Fibroblast of the aortic adventitia (primary cell): ENCODE results near the gene MT1E. TPM values are rescaled to one million over a fixed set of nuclear protein-coding genes. Genes with fewer than 3 reads are reported as not detected.
"Not testable (repeated sequence)": the region's sequence is repeated elsewhere in the genome, so short reads cannot be mapped to it uniquely, and the experiment has no call there.

Experiments
- DNase-seq: peaks from one replicate; pipeline ENCODE4 v3.0.0-alpha.2; 2010; ENCODE audit warnings: low read depth
- H3K4me3 ChIP-seq: 2 replicates; pipeline ENCODE4 v1.5.1; 2011; ENCODE audit warnings: low read depth, mild to moderate bottlenecking, control low read depth, low read length, moderate library complexity
- total RNA-seq: library from RNA; depleted of rRNA; stranded (reverse); fragments of >200 nt; gene quantifications from 2 replicates; pipeline ENCODE4 v1.2.3, GENCODE V29; 2012; ENCODE audit warnings: low replicate concordance
- TF ChIP-seq, protein P1 (sequence below): IDR thresholded peaks from 2 replicates; pipeline ENCODE4 v1.5.1; 2011; ENCODE audit warnings: mild to moderate bottlenecking, low read length, control low read depth, inconsistent platforms; ENCODE audit not compliant: insufficient read depth

The MT1E gene
- total RNA-seq, 1 donor: 54.7 TPM

DNA sequence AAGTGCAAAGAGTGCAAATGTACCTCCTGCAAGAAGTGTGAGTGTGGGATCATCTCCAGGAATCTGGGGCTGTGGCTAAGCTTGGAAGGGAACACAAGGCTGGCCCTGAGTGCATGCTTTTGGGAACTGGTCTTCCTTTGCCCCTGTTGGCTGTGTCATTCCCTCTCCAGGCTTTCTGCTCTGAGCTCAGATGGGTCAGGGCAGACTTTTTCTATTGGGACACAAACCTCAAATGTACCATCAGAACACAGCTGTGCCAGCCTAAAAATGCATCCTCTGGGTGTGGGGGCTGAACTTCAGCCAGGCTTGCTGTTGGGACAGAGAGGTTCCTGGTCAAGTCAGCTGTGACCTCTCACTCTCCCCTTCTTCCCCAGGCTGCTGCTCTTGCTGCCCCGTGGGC, 27.0 kb downstream of the MT1E start:
- TF ChIP-seq, protein P1, sequence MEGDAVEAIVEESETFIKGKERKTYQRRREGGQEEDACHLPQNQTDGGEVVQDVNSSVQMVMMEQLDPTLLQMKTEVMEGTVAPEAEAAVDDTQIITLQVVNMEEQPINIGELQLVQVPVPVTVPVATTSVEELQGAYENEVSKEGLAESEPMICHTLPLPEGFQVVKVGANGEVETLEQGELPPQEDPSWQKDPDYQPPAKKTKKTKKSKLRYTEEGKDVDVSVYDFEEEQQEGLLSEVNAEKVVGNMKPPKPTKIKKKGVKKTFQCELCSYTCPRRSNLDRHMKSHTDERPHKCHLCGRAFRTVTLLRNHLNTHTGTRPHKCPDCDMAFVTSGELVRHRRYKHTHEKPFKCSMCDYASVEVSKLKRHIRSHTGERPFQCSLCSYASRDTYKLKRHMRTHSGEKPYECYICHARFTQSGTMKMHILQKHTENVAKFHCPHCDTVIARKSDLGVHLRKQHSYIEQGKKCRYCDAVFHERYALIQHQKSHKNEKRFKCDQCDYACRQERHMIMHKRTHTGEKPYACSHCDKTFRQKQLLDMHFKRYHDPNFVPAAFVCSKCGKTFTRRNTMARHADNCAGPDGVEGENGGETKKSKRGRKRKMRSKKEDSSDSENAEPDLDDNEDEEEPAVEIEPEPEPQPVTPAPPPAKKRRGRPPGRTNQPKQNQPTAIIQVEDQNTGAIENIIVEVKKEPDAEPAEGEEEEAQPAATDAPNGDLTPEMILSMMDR: no peak

DNA sequence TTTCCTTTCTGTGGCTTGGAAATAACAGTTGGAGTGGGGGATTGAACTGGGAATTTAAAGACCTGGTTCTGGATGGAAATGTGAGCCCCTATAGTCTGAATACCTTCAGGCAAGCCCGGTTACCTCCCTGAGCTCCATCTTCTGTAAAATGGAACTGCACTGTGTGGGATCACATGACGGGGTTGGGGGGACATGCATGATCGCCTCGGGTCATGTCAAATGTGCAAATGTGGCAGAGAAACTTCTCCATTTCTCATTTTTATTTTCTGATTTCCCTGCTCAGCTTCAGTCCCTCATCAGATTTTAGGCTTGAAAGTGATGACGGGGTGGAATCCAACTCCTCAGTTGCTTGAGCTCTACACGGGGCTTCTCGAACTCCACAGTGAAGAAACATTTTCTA, 27.6 kb downstream of the MT1E start:
- H3K4me3 ChIP-seq: no peak overlapping the region
- TF ChIP-seq, protein P1: no peak
- no peak for DNase-seq

More for the DNA sequence above, 27.0 kb downstream of the MT1E start:
- H3K4me3 ChIP-seq: no peak overlapping the region
- no peak for DNase-seq

DNA sequence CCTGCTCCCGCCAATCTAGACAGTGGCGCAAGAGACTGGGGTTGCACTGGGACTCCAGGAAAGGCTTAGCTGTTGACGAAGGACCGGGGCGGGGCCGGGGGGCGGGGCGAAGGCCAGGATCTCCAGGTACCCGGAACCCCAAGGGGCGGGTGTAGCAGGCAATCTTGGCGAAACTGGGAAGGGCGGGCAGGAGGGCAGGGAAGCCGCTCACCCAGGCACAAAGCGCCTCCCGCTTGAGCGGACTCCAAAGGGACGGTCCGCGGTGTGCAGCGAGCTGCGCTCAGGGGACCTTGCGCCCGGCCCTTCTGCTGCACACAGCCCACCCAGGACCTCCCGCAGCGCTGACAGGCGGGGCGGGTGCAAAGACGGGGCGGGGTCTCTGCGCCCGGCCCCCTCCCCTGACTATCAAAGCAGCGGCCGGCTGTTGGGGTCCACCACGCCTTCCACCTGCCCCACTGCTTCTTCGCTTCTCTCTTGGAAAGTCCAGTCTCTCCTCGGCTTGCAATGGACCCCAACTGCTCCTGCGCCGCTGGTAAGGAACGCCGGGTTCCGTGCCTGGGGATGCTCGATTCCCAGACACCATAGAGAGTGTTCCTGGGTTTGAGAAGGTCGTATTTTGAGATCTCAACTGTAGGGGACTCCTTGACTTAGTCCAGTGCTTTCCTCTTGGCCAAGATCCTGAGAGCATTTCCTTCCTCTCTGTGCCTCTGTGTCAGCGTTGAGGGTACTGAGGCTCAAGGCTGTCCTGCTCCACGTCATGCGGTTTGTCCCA, 32.2 kb downstream of the MT1E start, which contains the start of gene MT1F:
Gene MT1F (plus strand): TSS at position 405 of the 772 bp plus-strand sequence. CDS start 100 bp downstream, at position 505.
- peak within 1 kb of the TSS; percentile 55 for H3K4me3 ChIP-seq
- no peak for DNase-seq
- TF ChIP-seq, protein P1: no peak

DNA sequence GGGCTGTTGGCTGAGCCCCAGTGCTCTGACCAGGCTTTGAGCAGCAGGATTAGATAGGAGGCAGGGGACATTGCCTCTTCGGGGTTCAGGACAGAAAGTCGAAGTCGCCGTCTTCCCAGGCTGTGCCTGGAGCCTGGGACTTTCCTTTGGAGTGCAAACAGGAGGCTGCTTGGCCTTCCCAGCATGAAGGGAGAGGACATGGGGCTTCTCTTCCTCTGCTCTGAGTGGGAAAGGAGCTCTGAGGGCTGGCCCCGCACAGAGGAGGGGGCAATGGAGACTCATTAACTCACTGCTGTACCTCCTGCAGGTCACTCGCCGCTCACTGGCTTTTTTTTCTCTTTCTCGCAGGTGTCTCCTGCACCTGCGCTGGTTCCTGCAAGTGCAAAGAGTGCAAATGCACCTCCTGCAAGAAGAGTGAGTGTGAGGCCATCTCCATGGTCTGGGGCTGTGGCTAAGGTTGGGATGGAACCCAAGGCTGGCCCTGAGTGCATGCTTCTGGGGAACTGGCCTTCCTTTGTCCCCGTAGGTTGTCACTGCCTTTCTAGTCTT, 32.8 kb downstream of the MT1E start:
- TF ChIP-seq, protein P1: no peak
- DNase-seq: no peak
- H3K4me3 ChIP-seq: peak overlapping the region; percentile 55

DNA sequence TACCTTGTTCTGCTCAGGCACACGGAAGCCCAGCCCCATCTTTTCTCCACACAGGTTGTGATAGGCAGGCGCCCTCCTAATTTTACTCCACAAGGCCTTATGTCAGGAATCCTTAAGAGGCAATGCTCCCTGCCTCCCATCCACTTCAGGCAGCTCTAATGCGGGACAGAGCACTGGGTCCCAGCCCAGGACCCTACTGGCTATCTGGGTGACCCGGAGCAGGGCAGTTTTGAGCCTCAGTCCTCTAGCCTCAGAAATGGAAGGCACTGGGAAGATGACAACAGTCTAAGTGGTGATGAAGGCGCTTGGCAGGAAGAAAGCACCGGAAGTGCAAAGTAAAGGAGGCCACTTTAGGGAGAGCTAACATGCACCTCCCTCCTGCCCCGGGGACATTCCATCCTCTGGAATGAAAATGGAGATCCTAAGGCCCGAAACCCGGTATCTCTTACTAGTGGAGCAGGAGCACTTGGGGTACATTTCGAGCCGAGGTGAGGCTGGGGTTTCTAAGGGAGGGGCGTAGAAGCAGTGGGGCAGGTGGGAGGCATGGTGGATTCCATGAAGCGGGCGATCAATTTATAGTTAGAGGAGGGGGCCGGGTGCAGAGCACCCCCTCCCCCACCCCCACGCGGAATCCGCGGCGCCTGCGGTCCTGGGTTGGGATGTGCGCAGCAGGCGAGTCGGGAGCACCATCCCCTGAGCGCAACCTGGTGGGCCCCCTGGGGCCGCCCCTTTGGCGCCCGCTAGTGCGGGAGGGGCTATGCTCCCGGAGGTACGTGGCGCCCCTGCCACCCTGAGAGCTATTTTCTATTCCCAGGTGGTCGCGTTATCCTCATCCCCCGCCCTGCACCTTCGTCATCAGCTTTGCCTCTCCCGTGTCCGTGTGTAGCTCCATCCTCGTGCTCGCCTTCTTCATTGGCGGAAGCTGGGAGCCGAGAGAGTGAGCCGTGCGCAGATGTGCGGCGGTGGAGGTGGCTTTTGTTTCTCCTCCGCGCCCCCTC, 37.1 kb downstream of the MT1E start:
- TF ChIP-seq, protein P1: no peak
- no peak overlapping the region for H3K4me3 ChIP-seq
- DNase-seq: no peak

DNA sequence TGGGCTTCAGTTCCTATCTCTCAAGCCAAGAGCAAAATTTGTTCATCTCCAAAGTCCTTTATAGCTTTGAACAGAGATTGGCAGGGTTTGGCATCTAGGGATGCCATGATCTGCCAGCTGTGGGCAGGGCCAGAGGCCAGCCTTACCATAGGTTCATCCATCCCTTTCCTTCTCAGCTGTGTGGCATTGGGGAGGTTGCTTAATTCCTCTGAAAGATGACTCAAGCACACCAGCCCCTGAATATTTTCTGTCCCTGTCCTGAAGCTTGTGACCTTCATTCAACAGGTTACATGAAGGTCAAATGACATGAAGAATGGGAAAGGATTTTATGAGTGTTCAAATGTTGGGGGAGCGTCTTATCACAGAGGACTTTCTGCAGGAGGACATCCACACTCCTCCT, 38.9 kb downstream of the MT1E start:
- TF ChIP-seq, protein P1: no peak

DNA sequence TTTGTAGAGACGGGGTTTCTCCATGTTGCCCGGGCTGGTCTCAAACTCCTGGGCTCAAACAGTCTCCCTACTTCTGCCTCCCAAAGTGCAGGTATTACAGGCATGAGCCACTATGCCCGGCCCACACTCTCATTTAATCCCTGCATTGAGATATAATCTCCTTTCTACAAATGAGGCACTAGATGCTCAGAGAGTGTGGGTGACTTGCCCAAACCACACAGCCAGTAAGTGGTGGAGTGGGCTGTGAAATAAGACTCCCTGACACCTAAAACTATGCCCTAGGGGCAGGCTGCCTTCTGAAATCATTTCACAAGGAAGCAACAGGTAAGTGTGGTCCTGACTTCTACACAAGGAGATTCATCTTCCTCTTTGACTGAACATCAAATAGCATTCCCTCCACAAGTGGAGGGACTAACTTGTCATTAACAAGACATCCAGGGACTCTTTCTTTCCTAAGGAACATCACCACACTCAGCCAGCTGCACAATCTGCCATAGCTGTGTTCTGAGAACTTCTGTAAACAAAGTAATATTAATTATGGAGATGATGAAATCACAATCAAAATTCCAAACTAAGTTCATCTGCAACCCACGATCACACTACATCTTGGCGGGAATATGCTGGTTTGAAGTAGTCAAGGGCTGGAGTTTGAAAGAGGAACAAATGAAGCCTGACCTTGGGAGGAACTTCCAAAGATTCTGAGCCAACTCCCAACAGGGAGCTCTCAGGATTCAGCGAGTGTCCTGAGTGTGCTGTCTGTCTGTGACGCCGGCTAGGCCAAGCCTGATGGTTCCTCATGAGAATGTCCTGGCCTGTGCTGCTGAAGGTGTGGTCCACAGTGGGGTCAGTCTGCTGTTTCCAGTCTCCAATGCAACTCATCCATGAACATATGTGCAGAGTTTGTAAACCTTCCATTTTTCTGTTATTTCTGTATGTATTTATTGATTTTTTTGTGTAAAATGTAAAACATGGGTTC, 40.0 kb downstream of the MT1E start:
- DNase-seq, H3K4me3 ChIP-seq: not testable (repeated sequence)

More for the DNA sequence above, 38.9 kb downstream of the MT1E start:
- no peak overlapping the region for H3K4me3 ChIP-seq
- no peak for DNase-seq
